ENCODE measurements around the gene NTHL1.
"Not testable (repeated sequence)": the region's sequence is repeated elsewhere in the genome, so short reads cannot be mapped to it uniquely, and the experiment has no call there.

NTHL1 gene

DNA sequence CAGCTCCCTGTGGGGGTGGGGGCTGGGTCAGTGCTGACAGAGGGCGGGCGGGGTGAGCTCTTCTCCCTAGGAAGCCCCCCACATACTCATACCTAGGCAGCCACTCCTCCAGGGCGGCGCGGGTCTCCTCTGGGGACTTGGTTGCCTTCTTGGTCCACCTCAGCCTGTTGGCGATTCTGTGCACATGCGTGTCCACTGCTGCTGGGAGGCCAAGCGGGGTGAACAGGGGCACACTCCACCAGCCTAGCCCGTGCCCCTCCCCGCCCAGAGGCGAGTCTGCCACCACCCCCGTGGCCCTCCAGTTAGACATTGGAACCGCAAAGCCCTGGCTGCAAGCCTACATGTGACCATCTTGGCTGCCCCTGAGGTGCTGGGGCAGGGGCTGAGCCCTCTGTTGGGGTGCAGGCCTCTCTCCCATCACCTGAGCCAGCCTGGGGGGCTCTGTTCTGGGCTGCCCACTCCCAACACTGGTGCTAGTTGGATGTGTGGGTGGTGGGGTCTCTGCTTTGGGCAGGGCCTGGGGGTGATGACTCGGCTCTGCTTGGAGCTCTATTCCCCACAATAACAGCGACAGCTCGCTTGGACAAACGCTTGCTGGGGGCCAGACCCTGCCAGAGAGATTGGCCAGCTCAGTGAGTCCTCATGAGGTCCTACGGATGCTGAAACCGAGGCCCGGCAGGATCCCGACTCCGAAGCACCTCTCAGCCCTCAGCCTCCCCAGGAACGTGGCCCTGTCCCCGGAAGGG is 7.4 kb downstream of the NTHL1 start:
- peak; percentile 50 for DNase-seq

DNA sequence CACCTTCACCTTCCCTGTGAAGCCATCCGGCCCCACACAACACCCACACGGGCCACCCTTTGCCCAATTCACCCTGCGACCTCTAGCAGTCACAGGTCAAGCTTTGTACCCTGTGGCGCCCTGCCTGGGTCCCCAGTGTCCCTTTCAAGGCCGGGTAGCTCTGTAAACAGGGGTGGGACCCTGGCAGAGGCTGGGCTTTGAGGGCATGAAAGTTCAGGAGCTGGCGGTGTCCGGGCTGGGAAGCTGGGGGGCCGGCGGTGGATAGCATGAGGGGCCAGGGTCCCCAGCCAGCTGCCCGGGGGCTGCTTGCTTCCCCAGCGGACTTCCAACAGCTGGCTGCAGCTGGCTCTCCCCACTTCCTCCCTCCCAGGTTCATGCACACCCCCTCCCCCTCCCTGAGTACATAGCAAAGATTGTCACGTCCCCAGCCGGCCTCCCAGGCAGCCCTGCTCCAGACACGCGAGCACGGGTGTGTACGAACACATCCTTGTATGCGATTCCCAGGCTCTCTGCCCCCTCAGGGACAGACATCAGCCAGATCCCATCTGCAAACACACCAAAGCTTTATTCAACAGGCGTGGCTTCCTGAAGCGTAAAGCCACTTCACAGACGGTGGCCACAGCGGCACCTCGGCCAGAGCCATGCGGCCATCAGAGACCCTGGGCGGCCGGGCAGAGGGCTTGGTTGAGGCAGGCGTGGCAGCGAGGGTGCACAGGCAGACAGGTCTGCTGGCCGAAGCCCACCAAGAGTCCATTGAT is 8.2 kb downstream of the NTHL1 start:
- peak; percentile 98 for DNase-seq

DNA sequence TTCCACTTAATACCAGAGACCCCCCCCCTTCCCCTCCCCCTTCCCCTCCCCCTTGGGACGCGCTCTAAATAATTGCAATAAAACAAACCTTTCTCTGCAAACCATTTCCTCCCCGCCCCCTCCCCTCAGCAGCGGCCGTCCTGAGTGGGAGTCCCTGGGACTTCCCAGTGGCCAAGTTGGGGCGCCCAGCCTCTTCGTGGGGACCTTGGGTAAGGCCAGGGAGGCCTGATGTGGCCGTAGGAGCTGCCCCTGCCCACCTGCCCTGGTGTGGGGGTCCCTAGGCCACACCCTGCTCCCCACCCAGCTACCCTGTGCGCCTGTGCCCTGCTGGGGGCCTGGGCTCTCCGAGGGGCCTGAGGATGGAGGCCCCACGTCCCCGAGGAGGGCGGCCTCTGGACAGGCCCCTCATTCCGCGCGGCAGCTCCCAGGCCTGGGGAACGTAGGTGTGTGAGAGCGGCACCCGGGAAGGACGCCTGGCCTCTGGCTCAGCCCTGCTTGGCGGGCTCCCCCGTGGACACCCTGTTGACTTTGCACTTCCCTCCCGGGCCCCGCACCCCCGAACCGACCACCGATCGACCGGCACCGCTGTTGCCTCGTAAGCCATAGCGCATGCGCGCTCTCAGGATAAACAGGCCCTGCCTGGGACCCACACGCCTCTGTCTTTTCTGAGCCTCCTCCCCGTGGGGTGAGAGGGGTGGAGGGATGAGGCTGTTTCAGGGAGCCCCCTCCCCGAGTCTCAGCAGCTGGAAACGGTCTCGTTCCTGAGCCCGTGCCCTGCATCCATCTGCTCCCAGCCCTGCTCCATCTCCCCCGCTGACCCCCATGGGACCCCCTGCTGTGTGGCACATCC is 9.0 kb downstream of the NTHL1 start:
- DNase-seq = peak; percentile 53

DNA sequence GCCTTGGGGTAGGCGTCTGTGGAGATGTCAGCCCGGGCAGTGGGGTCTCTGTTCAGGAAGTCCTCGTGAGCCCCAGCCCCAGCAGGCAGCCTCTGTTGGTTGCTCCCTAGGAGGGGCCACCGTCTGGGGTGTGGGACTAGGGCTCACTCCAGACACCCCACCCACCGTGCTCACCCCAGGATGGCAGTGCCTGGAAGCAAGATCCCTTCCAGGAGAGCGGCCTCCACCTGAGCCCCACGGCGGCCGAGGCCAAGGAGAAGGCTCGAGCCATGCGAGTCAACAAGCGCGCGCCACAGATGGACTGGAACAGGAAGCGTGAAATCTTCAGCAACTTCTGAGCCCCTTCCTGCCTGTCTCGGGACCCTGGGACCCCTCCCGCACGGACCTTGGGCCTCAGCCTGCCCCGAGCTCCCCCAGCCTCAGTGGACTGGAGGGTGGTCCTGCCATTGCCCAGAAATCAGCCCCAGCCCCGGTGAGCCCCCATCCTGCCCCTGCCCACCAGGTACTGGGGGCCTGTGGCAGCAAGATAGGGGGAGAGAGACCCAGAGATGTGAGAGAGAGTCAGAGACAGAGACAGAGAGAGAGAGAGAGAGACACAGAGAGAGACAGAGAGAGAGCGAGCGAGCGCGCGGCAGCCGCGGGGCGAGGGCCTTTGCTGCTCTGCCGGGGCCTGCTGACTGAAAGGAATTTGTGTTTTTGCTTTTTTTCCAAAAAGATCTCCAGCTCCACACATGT is 9.8 kb downstream of the NTHL1 start:
- no peak for DNase-seq

DNA sequence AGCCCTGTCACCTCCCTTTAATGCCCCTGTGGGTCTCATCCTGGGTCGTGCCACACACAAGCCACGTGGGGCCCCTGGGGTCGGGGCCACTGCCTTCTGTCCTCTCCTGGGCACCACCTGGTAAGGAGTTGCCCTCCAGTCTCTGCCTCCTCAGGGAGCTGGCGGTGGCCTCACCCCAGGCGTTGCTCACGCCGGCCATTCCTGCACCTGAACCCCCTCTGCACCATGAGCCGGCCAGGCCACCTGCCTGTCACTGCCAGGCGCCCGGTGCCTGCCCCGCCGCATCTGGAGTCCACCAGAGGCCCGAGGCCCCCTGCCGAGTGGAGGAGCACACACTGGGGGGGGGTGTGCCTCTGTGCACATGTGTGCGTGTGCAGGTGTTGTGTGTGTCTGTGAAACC is 10.5 kb downstream of the NTHL1 start:
- DNase-seq = no peak

DNA sequence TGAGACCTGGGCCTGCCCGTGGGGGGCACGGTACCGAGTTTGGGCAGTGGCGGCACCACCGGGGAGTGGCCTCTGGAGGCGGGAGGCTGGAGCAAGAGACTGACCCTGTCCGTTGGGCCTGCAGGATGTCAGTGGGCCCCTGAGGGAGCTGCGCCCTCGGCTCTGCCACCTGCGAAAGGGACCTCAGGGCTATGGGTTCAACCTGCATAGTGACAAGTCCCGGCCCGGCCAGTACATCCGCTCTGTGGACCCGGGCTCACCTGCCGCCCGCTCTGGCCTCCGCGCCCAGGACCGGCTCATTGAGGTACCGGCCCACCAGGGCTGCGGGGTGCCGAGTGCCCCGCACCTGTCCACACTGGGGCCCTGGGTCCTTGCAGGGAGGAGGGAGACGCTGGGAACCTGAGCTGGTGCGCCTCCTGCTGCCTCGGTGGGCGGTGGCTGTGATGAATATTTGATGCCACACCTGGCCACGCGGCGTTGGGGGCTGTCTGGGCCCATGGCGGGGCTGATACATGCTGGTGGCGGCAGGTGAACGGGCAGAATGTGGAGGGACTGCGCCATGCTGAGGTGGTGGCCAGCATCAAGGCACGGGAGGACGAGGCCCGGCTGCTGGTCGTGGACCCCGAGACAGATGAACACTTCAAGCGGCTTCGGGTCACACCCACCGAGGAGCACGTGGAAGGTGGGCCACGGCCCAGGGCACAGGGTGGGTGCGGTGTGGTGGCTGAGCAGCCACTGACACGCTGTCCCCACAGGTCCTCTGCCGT is 11.3 kb downstream of the NTHL1 start:
- DNase-seq = no peak

DNA sequence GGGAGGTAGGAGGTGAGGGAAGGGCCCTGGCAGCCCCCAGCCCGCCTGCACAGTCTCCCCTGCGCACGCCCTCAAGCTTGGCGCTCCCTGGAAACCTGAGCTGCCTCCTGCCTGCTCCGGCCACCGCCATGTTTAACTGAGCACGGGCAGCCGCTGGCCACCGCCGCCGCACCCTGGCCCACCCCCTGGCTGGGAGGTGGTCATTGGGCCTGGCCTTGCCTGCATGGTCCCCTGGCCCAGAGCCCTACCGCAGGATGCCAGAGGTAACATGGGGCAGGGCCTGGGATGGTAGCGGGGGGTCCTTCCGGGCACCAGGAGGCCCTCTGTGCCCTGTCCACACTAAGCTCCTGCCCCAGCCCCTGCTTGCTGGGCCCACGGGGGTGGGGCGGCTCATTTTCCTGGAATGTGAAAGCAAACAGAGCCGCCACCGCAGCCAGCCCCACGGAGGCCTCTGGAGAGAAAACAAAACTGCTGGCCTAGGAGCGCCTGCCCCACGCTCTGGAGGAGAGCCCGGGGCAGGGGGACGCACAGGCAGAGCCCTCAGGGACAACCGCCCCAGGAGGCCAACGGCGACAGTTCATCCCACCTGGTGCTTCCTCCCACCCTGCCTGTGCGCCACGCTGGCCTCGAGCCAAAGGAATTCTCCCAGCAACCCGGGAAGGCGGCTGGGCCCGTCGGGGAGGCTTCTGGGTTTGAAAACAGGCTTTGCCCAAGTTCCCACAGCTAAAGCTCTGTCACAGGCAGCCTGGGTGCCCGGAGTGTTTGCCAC is 12.0 kb downstream of the NTHL1 start:
- DNase-seq = peak; percentile 68

DNA sequence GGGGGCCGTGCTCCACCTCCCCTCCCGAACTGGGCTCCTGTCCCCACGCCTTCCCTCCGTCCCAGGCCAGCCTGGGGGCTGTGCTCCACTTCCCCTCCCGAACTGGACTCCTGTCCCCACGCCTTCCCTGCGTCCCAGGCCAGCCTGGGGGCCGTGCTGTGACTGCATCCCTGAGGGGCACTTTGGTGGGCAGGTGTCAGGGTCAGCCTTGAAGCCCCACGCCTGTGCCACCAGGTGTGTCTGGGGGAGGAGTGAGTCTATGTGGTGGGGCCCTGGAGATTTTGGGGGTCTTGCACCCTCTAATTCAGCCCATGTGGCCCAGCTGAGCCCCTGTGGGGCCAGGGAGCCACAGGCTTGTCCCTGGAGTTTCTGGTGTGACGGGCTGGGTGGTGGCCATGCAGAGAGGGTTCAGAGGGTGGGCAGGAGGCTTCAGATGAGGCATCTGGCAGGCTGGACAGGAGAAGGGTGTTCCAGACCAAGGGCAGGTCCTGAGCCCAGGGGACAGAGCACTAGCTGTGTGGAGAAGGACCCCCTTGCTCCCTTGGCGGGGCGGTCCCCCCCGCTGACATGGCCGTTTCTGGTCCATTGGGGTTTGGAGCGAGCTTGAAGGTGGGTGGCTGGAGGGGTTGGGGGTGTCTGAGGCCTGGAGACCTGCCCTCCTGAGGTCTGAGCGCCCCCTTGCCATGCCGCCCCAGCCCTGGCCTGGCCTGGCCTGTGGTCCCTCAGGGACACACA is 12.8 kb downstream of the NTHL1 start:
- no peak for DNase-seq

DNA sequence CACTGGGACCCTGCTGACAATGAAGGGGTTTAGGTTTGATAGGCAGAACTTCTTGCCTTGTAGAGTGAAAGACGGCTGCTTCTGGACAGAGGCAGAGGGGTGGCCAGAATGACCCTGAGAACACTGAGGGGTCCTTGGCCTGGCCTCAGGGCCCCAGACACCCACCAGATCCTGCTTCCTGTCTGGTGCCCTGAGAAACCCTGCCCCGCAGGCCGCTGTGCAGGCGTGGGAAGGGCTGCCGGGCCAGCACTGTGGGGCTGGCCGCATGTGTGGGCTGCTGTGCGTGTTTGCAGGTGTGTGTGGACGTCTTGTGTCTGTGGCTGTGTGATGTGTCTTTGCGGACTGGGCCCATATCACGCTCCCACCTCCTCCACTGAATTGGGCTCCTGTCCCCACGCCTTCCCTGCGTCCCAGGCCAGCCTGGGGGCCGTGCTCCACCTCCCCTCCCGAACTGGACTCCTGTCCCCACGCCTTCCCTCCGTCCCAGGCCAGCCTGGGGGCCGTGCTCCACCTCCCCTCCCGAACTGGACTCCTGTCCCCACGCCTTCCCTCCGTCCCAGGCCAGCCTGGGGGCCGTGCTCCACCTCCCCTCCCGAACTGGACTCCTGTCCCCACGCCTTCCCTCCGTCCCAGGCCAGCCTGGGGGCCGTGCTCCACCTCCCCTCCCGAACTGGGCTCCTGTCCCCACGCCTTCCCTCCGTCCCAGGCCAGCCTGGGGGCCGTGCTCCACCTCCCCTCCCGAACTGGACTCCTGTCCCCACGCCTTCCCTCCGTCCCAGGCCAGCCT is 13.5 kb downstream of the NTHL1 start:
- not testable (repeated sequence) for DNase-seq

DNA sequence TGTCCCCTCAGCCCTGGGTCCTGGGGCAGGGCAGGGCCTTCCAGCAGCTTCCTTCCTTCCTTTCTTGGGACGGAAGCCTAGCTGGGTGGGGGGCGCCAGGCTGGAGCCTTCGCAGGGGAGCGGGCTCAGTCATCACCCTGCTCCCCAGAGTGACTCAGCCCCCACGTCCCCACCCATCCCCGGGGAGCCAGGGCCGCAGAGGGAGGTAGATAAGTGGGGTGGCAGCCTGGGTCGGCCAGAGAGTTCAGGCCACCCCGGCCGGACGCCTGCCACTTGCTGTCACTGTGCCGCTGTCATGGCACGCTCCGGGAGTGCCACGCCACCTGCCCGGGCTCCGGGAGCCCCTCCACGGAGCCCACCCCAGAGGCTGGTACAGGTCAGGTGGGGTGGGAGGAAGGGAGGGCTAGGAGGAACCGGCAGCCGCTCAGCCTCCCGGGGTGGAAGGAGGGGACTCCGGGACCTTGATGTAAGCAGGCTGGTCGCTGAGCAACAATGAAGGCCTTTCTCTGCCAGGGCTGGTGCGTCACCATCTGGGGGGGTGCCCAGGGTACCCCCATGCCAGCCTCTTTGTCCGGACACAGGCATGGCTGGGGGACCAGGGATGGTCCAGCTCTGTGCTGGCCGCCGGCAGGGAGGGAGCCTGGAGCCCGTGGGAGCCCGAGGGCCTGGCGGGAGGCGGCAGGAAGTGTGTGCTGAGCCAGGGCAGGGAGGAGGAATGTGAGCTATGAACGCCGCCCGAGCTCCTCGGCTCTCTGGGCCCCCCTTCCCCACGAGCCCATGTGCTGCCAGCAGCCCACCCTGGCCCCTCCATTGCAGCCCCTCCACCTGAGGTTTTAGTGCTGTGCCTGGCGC is 14.4 kb downstream of the NTHL1 start:
- DNase-seq = peak; percentile 37

DNA sequence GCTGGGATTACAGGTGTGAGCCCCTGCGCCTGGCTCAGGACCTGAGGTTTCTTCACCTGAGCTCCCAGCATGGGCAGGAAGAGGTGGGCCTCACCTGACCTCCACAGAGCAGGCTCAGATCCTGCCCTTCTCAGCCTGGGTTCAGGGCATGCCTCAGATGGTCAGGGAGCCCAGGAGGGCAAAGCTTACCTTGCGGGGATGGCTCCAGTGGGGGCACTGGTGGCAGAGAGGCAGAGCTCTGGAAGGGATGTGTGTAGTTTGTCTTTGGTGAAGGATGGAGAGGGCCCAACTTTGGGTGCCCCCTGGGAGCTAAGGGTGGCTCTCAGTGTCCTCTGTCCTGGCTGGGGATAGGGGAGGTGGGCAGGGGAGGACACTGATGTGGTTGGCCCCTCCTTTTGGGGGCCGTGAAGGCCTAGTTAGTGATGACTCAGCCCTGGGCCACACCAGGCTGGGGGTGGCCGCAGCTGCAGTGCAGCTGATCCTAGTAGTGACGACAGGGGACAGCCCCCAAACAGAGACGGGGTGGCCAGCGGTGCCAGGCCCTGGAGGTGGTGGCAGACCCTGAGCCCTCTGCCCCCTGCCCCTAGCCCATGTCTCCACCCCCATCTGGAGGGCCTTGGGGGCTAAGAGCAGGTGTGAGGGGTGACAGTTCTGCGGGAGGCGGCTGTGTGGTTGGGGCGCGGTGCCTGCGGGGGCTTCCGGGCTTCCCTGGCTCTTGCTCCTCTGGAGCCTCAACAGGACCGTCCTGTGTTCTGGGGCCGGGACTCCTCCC is 15.2 kb downstream of the NTHL1 start:
- DNase-seq = no peak

DNA sequence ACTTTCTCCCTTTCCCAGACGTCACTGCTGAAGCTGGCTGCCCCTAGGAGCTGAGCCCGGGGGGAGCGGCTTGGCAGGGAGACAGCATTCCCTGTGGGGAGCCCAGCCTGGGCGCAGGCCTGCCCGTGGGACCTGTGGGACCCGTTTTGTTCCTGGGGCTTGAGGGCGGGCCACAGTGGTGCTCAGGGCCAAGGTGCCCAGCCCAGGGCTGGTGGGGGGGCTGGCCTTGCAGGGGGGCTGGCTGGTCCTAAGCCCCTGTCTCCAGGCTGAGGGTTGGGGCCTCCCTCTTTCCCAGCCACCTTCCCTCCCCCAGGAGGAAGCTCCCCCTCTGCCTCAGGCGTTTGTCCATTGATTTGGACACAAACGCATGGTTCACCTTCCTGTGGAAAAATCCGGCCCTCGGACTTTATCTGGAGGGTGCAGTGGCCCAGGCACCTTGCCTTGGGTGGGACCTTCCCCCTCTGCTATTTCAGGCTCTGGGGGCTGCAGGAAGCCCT is 16.5 kb downstream of the NTHL1 start:
- DNase-seq = no peak

DNA sequence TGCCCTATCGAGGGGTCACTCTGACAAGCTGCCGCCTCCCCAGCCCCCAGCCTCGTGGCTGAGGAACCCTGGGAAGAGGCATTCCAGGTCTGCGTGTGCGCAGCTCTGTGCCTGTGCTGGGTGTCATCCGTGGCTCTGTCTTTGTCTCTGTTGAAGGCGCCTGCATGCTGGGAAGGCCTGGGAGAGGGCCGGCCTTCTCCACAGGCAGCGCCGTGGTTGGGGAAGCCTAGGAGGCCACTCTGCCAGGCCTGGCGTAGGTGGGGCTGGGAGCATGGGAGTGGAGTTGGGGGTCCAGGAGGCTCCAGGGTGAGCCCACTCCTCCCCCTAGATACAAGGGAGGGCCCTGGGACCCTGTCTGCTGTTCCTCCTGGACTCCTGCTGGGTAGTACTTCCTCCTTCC is 17.6 kb downstream of the NTHL1 start:
- no peak for DNase-seq

DNA sequence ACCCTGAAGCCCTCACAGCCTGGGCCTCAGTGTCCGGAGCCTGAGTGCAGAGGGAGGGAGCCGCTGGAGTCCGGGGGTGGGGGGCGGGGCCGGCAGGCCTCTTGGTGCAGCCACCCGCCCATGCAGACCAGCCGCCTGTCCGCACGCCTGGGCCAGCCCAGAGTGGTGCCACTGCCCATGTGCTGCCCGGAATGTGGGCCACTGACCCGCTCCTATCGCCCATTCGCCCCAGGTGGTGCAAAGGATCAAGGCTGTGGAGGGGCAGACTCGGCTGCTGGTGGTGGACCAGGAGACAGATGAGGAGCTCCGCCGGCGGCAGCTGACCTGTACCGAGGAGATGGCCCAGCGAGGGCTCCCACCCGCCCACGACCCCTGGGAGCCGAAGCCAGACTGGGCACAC is 18.3 kb downstream of the NTHL1 start:
- DNase-seq = no peak

DNA sequence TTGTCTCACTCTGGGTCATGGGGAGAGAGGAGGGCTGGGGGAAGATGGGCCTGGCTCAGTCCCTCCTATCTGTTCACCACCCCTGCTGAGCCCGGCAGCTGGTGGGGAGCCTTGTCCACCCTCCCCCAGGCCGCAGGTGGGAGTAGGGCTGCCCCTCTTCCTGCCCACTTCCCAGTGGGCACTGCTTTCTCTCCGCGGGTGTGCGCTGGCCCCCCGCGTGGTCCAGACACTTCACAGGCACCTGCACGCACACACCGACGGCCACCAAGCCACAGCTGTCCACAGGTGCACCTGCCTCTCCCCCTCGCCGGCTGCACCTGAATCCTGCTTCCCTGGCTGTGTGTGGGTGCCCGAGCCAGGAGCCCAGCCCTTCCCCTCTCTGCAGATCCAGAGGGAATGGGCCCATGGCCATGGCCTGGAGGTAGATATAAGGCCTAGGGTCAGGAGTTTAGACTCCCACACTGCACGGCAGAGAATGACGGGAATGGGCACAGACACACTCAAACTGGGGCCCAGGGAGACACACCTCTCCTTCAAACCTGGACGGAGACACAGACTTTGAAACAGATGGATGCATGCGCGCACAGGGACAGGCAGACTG is 18.9 kb downstream of the NTHL1 start:
- peak; percentile 44 for DNase-seq

DNA sequence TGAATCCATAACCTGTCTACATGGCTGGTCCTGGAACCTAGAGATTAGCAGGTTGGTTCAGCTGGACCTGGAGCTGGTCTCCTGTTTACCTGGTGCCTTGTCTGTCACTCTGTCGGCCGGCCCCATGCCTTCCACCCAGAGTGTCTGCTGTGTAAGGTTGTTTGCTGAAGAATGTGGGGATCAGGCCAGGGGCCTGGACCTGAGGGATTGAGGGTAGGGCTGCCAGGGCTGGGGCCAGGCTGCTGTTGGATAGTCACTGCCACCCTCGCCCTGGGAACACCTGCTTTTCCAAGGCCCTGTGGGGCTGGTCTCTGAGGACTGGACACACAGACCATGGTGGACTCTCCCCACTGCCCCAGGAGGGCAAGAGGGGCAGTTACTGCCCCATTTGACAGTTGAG is 19.5 kb downstream of the NTHL1 start:
- no peak for DNase-seq
